IPS-11a (cell line): ENCODE results near the gene GRIK4.

Experiments
- H3K4me3 ChIP-seq: one replicate; pipeline ENCODE4 v1.5.1; 2013; ENCODE audit warnings: low read depth, low read length, control low read depth

The GRIK4 gene

GRCh38 chr11:120505801-120506425, 5.6 kb upstream of the GRIK4 start:
- no peak overlapping the region for H3K4me3 ChIP-seq

GRCh38 chr11:120509346-120510053, 2.0 kb upstream of the GRIK4 start:
- H3K4me3 ChIP-seq = no peak overlapping the region

DNA sequence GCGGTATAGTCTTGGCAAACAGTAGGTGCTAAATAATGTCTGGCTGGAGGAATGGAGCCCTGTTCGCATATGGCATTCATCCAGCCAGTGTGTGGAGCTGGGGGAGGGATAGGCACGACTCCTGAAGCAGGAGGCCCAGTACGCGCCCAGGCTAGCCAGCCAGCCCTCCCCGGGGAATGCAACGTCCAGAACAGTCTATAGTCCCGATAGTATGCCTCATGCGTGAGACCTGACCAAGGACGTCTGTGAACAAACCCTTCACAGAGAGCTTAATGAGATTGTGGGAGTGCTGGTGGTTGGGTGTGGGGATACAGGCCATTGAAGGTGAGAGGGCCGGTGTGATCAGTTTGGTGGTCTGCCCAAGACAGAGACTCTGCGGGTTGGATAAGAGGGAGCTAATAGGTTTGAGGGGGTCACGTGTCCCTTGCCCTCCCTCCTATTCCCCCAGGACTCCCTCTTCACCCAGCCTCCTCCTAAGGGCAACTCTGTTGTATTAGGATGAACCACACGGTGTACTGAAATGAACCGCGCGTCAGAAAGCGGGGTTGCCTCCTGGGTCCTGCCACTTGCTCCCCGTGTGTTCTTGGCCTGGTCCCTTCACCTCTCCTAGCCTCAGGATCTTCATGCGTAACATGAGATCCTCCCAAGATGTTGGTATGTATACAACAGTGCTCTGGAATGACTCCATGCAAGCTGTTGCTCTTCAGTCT, 987 bp upstream of the GRIK4 start:
- H3K4me3 ChIP-seq = no peak overlapping the region

- H3K4me3 ChIP-seq = peak overlapping the region; percentile 41
Observed at GRCh38 chr11:120511820-120512738, 531 bp downstream of the GRIK4 start.

DNA sequence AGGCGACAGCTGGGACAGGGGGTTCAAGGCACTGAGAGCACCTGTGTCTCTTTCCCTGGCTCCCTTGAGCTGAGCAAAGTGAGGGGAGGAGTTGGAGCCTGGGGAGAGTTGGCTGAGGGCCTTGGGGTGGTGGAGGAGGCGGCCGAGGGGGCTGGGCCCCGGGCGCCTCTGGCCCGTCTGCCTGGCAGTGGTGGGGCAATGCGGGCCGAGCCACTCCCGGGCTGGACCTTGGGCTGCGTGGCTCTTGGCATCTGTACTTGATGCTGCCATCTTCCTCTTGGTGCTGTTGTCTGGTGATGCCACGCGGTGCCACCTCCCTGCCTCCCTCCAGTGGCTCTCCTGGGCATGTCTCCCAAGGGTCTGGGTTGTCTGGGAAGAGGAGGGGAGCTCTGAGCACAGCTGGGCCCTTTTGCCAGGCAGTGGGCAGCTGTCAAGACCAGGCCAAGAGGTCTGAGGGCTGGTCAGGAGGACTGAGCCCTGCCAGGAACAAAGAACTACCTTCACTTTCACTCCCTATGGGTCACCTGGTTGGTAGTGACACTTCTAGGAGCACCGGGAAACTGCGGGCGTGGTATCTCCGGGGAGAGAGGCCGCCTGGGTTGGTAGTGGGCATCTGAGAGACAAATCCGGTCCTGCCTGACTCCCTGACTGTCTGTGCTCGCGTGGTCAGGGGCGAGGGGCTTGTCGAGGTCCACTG, 1.3 kb downstream of the GRIK4 start:
- no peak overlapping the region for H3K4me3 ChIP-seq

DNA sequence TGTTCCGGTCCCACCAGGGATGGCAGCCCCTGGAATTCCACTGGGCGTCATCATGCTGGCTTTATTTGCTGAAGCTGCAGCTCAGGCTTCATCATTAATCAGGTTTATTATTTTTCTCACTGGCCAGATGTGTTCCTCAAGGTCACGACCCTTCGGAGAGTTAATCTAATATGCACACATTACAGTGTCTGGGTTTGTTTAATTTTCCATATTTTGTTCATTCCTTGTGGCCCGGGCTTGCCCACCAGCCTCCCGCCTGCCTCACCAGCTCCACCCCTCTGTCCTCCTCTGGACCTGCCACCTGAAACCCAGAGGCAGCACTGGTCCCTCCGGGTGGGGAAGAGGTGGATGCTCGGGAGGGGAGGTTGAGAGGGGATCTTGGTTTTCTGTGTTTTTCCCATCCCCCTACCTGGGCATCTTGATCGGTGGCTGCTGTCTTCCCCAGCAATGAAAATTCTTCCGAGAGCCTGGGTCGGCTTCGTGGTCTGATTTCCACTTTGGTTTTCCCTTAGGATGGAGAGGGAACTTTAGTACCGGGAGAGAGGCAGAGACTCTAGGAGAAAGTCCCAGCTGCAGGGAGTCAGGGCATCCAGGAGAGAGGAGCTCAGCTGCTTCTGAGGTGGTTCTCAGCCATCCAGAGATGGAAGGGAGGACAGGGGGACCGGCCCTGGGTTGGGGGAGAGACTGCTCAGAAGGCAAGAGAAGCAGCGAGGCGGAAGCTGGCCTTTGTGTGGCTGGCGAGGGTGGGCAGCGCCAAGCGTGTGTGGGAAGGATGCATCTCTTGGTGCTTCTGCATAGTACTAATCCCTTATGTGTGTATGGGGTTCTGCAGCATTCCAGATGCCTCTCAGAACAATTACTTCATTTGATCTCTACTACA, 2.1 kb downstream of the GRIK4 start:
- no peak overlapping the region for H3K4me3 ChIP-seq

- no peak overlapping the region for H3K4me3 ChIP-seq
Observed at GRCh38 chr11:120514541-120515121, 3.1 kb downstream of the GRIK4 start.

GRCh38 chr11:120515186-120515723, 3.7 kb downstream of the GRIK4 start:
- no peak overlapping the region for H3K4me3 ChIP-seq

DNA sequence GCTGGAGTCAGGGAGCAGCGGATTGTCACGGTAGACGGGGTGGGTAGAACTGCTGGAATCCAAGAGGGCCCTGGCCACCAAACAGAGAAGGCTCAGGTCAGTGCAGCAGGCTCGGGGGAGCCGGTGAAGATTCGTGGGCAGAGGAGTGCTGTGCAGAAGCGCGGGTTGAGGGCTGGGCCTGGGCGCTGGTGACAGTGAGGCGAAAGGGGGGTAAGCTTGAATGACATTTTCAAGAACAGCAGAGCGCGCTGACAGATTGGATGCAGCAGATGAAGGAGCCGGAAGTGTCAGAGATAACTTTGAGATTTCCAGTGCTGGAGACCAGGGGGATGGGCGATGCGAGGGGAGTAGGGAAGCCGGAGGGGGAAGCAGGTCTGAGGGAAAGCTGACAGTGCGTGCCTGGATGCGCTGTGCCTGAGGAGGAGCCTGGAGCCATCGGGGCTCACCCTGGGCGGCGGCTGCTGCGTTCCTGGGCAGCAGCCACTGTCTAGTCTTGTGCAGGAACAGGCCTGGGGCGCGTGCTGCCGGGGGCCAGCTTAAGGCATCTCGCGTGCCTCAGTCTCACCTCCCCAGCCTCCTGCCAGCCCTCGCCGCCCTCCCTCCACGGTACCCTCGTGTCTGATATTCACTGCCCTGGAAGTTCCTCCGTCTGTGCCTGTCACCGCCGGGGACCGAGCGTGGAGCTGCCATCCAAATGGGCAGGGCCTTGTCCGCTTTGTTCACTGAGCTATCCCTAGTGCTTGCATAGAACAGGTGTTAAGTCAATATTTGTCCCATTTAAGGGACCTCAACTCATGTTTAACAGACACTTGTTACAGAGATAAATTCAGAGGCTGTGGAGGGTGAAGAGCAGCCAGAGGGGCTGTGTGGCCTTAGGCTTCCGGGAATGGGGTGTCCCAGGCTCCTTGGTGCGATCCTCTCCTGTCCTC, 5.2 kb downstream of the GRIK4 start:
- H3K4me3 ChIP-seq = no peak overlapping the region

DNA sequence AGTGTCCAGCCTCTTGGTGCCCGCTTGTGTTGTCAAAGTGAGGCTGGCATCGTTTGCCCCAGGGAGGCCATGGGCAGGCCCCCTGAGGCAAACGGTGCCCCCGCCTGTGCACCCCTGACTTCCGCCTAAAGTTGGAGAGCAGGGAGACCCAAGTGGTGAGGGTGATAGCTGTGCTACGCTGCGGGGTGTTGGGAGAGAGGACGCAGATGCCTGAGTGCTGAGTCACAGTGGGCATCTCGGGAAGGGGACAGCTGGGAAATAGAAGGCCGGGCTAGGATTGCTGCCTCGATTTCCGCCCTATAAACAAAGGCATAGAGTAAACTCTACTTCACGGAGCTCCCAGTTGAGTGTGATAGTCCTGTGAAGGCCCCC, 5.8 kb downstream of the GRIK4 start:
- no peak overlapping the region for H3K4me3 ChIP-seq

DNA sequence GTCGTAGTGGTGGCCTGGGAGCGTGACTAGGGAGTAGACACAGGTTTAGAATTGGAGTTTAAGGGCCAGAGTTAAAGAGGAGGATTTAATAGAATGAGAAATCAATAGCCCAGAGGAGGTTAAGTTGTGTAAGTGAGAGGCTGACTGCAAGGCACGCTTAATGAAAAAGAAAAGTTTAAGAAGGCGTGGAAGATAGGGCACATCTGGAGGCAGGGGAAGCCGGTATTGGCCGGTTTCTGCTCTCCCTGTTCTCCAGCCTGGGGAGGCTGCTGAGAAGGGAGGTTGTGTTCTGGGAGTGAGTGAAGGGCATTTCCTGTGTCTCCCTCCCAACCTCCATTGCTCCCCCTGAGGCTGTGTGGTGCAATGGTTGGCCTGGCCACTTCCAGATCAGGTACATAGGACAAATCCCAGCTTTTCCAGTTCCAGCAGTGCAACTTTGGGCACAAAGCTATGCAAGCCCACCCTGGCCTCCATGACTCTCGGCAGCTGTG, 6.3 kb downstream of the GRIK4 start:
- no peak overlapping the region for H3K4me3 ChIP-seq

DNA sequence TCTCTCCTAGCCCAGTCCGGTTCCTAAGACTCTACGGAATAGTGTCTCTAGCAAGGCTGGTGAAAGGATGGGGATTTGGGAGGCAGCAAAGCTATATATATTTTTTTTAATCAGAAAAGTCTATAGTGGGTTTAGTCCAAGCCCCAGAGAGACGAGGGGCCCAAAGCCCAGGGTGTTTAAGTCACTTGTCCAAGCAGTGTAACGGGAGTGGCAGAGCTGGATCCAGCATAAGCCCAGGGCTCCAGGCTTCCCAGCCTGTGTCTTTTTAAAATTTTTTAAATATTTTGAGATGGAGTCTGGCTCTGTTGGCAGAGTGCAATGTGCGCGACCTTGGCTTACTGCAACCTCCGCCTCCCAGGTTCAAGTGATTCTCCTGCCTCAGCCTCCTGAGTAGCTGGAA, 6.8 kb downstream of the GRIK4 start:
- H3K4me3 ChIP-seq = no peak overlapping the region

- H3K4me3 ChIP-seq = no peak overlapping the region
Observed at GRCh38 chr11:120519474-120519873, 7.9 kb downstream of the GRIK4 start.

GRCh38 chr11:120520091-120520822, 8.7 kb downstream of the GRIK4 start:
- H3K4me3 ChIP-seq = no peak overlapping the region

DNA sequence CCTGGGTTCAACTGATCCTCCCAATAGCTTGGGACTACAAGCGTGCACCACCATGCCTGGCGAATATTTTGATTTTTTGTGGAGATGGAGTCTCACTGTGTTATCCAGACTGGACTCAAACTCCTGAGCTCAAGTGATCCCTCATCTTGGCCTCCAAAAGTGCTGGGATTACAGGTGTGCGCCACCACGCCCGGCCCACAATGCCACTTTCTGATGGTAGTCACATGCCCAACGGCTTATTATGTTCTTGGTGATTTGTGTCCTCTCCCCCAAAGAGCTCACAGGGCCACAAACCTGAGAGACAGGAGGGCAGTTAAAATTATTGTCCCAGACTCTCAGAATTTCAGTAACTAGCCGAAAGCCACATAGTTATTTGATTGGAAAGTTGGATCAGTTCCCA, 9.6 kb downstream of the GRIK4 start:
- H3K4me3 ChIP-seq = no peak overlapping the region

DNA sequence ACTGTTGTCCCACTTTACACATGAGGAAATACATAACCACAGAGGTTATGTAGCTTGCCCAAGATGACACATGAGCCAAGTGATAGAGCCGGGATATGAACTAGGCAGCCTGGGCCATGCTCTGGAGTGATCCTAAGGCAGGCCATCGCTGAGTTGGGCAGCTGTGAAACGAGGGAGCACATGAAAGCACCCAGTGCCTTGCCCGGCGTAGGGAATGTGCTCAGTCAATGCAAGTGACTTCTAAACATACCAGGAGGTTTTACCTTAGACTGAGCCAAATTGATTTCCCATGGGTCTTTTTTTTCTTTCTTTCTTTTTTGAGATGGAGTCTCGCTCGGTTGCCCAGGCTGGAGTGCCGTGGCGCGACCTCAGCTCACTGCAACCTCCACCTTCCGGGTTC, 10.5 kb downstream of the GRIK4 start:
- H3K4me3 ChIP-seq = no peak overlapping the region

DNA sequence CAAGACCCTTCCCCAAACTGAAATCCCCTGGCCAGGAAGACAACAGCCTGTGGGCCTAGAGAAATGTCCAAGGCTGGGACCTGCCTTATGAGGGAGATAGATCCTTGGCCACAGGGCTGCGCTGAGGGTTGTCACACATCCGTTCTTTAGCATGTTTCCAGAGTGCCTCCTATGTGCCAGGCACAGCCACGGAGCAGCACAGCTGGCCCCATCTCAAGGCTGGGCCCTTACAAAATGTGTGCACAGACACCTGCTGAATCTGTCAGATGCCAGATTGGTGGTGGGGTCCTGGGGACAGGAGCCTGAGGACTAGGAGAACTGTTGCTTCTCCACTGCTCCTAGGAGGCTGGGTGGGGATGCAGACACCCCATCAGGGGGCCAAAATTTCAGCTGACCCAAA, 11.2 kb downstream of the GRIK4 start:
- no peak overlapping the region for H3K4me3 ChIP-seq
